Stimulated activated naive CD8-positive, alpha-beta T cell treated with anti-CD3 and anti-CD28 coated beads, Interleukin-15, amount 100 ng/mL, for 72 hours (primary cell): ENCODE results near the gene FER.

Source experiments
- ATAC-seq: fragments of 150-1000 bp; cut with Tn5 transposase; 2 replicates; pipeline ENCODE4 v1.10.0; 2021; ENCODE audit warnings: mild to moderate bottlenecking, moderate library complexity
- DNase-seq, 2 donors: peaks; one replicate each; pipeline ENCODE4 v3.0.0; 2021 to 2022
- H3K27ac Mint-ChIP-seq, 2 donors: one replicate each; pipeline ENCODE4 v1.8.0; 2022; ENCODE audit warnings: mild to moderate bottlenecking in 2 of 2, mixed read lengths in 2 of 2, moderate library complexity in 2 of 2
- H3K27me3 Mint-ChIP-seq: one replicate; pipeline ENCODE4 v1.8.0; 2022; ENCODE audit warnings: mixed read lengths
- H3K4me1 Mint-ChIP-seq: one replicate; pipeline ENCODE4 v1.8.0; 2022; ENCODE audit warnings: mild to moderate bottlenecking, mixed read lengths
- H3K4me3 Mint-ChIP-seq, 2 donors: one replicate each; pipeline ENCODE4 v1.8.0; 2022; ENCODE audit warnings: mild to moderate bottlenecking in 2 of 2, mixed read lengths in 2 of 2, moderate library complexity in 1 of 2
- H3K9me3 Mint-ChIP-seq, 2 donors: one replicate each; pipeline ENCODE4 v1.8.0; 2022; ENCODE audit warnings: mixed read lengths in 2 of 2

The FER gene

DNA sequence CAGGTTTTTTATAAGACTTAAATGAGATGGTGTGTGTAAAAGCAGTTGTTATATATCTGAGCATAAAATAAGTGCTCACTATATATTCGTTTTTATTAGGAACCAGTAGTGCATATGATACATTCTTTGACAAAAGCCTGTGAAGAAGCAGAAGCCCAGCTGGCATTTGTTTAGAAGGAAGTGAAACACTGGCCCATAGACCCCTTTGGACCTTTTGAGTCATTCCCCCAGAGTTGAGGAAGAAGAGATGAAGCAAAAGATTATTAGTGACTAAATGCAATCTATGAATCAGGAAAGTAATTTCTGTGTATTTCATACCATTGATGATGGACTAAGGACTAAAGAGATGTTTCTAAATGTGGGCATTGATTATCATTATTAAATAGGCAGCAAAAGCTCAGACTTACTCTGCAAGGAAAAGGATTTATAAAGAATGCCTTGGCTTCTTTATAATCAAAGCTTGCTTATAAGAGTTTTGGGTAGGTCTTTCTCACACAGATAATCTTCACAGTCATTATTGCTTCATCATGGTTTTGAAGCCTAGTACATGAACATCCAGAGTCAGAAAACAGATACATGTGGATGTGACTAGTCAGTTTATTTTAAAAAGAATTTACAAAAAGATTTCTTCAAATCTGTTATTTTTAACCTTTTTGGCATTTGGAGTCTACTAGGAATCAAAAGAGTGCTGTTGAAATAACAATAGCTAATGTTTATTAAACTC is 16.9 kb upstream of the FER start:
- ATAC-seq (no peak), DNase-seq (no peak)
- peaks cover 38% of the 10 kb centered on the region for H3K4me1 Mint-ChIP-seq
- H3K4me3 Mint-ChIP-seq, result no peak overlapping the region
- H3K27me3 Mint-ChIP-seq, result peaks cover 61% of the 10 kb centered on the region
- H3K9me3 Mint-ChIP-seq, result no peaks in the 10 kb centered on the region
- no peak overlapping the region for H3K27ac Mint-ChIP-seq

DNA sequence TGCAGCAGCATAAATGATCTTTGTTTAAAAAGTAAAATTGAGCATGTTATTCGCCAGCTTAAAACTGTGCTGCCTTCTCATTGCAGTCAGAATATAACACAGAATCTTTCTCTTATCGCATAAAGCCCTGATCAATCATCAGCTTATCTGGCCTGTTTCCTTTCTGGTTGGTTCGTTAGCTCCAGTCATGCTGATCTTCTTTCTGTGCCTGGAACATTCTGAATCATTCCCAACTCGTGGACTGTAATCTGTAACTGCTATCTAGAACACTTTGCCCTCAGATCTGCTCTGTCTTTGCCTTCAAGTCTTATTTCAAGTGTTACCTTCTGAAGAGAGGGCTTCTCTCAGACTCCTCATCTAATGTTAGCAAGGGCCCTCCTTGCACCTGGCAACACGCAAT is 11.9 kb upstream of the FER start:
- Mint-ChIP-seq H3K27ac (no peak overlapping the region), H3K4me1 (peaks cover under 1% of the 10 kb centered on the region), H3K4me3 (no peak overlapping the region), H3K27me3 (peaks cover 32% of the 10 kb centered on the region), H3K9me3 (no peaks in the 10 kb centered on the region)
- no peak for DNase-seq
- ATAC-seq, result no peak

DNA sequence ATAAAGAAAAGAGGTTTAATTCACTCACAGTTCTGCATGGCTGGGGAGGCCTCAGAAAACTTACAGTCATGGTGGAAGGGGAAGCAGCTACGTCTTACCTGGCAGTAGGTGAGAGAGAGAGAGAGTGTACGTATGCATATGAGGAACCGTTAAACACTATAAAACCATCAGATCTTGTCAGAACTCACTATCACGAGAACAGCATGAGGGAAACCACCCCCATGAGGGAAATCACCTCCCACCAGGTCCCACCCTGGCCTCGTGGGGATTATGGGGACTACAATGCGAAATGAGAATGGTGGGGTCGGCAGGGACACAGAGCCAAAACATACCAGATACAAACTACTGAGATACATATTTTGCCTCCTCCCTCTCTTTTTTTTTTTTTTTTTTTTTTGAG is 10.8 kb upstream of the FER start:
- peaks cover 40% of the 10 kb centered on the region for H3K27me3 Mint-ChIP-seq
- DNase-seq, result no peak
- H3K27ac Mint-ChIP-seq, result no peak overlapping the region
- no peaks in the 10 kb centered on the region for H3K9me3 Mint-ChIP-seq
- H3K4me1 Mint-ChIP-seq, result no peaks in the 10 kb centered on the region
- H3K4me3 Mint-ChIP-seq, result no peak overlapping the region
- ATAC-seq, result no peak

DNA sequence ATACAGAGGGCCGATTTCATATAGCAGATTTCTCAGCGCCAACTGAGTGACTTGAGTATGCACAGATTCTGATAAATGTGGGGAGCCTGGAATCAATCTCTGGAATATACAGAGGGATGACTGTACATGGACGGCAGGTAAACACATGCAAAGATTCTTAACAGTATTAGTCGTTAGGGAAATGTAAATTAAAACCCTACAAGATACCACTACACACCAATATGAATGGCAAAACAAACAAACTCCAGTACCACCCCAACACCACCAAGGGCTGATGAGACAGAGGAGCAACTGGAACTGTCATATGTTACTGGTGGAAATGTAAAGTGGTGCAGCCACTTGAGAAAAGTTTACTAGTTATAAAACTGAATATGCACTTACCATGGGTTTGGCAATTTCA is 8.3 kb upstream of the FER start:
- Mint-ChIP-seq H3K27ac (no peak overlapping the region), H3K9me3 (no peaks in the 10 kb centered on the region), H3K4me1 (no peaks in the 10 kb centered on the region), H3K27me3 (peaks cover 33% of the 10 kb centered on the region), H3K4me3 (no peak overlapping the region)
- no peak for ATAC-seq
- no peak for DNase-seq

DNA sequence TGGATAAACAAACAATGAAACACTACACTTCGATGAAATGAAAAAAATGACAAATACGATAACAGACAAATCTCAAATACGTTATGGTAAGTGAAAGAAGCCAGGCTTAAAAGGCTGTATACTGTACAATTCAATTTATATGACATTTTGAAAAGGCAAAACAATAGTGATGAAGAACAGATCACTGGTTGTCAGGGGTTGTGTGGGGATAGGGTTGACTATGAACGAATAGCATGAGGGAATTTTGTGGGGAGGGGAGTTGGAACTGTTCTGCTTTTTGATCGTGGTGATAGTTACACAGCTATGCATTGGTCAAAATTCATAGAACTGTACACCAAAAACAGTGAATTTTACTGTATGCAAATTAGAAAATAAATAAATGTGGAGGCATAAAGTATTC is 7.8 kb upstream of the FER start:
- H3K9me3 Mint-ChIP-seq, result no peaks in the 10 kb centered on the region
- peaks cover 36% of the 10 kb centered on the region for H3K27me3 Mint-ChIP-seq
- no peak overlapping the region for H3K4me3 Mint-ChIP-seq
- H3K4me1 Mint-ChIP-seq, result no peaks in the 10 kb centered on the region
- no peak for ATAC-seq
- DNase-seq, result no peak
- no peak overlapping the region for H3K27ac Mint-ChIP-seq

DNA sequence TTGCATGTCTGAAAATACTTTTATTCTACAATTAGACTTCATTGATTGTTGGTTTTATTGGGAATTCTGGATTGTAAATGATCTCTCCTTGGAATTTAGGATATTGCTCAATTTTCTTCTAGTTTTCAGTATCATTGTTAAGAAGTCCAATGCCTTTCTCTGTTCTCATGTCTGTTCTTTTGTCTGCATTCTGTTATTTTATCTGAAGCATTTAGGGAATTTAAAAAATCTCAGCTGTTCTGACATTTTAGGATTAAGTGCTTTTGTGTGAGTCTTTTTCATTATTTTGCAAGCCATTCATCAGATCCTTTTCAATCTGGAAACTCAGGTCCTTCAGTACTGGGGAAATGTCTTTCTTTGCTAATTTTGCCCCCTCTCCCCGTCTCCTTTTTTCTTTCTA is 4.4 kb upstream of the FER start:
- peaks cover 22% of the 10 kb centered on the region for H3K4me1 Mint-ChIP-seq
- H3K9me3 Mint-ChIP-seq, result no peaks in the 10 kb centered on the region
- no peak overlapping the region for H3K4me3 Mint-ChIP-seq
- no peak for DNase-seq
- peaks cover 33% of the 10 kb centered on the region for H3K27me3 Mint-ChIP-seq
- H3K27ac Mint-ChIP-seq, result no peak overlapping the region
- ATAC-seq, result no peak

DNA sequence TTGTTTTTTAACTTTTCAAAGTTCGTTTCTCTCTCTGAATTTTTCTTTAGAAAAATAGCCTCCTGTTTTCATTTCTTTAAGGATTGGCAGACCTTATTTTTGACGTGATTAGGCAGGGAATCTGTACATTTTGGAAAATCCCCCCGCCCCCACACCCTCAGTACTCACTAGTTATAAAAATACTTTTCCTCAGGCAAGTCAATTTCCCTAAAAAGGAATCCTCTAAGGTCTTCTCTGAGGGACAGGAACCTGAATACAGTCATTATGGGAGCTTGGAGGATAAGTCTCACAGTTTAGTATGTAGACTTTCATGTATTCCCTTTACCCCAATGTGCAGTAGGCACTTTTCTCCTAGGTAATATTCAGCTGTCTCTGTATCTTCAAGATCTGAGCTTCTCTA is 3.9 kb upstream of the FER start:
- H3K27ac Mint-ChIP-seq, result no peak overlapping the region
- H3K9me3 Mint-ChIP-seq, result no peaks in the 10 kb centered on the region
- H3K4me3 Mint-ChIP-seq, result no peak overlapping the region
- no peak for ATAC-seq
- DNase-seq, result no peak
- peaks cover 22% of the 10 kb centered on the region for H3K4me1 Mint-ChIP-seq
- H3K27me3 Mint-ChIP-seq, result peaks cover 33% of the 10 kb centered on the region

DNA sequence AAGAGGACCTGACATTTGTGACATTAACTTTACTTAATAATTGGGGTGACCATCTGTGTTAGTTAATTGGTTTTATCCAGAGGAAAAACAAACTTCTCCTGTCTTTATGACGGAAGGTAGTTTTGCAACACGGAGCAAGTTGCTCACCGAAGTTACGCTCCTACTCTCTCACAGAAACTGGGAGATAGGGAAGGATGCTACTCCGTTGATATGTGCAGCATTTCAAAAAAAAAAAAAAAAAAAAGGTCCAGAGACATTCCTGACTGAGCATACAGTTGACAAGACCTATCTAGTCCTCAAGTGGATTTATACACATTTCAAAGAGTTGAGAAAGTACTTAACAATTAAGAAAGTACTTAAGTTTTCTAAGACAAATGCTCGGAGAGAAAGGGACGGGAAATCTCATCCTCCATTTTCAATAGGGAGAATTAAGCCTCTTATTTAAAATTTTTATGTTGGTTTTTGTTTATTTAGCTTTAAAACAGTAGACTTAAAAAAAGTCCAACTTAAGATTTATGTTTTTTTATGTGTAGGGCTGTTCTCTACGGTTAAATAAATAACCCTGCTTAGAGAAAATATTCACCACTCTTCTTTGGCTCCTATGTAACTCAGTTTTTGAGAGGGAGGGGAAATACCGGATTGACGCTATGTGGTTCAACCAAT is 455 bp upstream of the FER start:
- peak overlapping the region; percentile 85 to 90 for H3K4me3 Mint-ChIP-seq
- H3K9me3 Mint-ChIP-seq, result no peaks in the 10 kb centered on the region
- no peak for DNase-seq
- H3K27ac Mint-ChIP-seq, result peak overlapping the region; percentile 99
- ATAC-seq, result no peak
- peaks cover 25% of the 10 kb centered on the region for H3K4me1 Mint-ChIP-seq
- peaks cover 20% of the 10 kb centered on the region for H3K27me3 Mint-ChIP-seq

DNA sequence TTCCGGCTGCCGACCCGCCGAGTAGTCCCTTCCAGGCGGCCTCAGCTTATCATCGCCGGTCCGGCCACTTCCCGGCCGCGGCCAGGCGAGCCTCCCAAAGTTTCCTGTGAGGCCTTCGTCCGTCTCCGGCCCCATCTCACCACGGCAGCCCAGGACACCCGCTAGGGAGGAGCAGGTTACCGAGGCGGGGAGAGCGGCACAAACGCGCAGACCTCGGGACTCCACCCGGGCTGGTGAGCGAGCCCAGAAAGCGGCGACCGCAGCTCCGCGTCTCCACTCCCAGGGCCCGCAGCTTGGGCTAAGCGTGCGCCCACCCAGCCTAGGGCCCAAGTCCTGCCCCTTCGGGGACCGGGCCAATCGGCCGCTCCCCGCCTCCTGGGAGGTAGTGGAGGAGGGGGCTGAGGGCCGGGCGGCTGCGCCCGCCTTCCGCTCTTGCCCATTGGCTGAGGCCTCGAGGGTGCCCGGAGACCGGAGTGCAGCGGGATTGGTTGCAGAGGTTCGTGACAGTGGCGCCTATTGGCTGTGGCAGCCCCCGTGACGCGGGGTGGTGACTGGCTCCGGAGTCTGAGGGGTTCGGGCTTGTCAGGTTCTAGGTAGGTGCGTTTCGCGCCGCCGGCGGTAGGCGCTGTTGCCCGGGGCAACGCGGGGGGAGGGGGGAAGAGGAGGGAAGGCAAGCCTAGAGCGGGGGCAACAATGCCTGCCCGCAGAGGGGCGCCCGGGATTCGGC is 867 bp downstream of the FER start:
- DNase-seq, result peak; percentile 97 to 98
- no peaks in the 10 kb centered on the region for H3K9me3 Mint-ChIP-seq
- H3K27ac Mint-ChIP-seq, result peak overlapping the region; percentile 99
- peak overlapping the region; percentile 85 to 90 for H3K4me3 Mint-ChIP-seq
- H3K27me3 Mint-ChIP-seq, result peaks cover 14% of the 10 kb centered on the region
- peak; percentile 97 for ATAC-seq
- H3K4me1 Mint-ChIP-seq, result peaks cover 29% of the 10 kb centered on the region

DNA sequence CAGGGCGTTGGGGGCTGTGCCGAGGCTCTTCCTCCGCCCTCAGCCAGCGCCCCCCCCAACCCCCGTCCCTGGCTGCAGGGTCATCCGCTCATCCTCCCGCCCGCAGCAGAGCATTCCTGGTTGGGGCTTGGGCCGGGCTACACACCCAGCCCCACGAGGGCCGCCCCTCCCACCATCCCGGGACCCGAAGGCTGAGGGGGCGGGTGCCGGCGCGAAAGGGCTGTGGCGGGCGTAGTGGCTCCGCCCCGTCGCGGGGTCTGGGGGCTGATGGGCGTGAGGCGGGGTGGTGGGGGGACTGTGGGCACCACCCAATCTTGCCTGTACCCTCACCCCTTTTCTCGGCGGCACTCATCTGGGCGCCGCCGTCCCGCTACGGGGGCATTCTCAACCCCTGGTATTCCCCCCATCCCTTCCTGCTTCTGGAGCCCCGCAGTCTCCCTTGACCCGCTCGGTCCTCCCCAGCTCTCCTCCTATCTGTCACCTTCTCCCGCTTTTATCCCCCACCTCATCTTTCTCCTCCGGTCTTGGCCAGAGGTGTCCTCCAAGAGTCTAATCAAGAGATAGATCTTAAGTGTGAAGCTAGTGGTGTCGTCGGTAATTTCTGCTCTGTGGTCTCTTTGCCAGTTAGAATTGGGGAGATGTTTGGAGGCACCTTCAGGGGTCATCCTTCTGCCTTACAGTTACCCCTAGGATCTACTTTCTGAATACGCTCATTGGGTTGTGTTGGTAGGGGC is 1.6 kb downstream of the FER start:
- ATAC-seq, result peak; percentile 35
- DNase-seq, result no peak
- peak overlapping the region; percentile 85 to 93 for H3K27ac Mint-ChIP-seq

DNA sequence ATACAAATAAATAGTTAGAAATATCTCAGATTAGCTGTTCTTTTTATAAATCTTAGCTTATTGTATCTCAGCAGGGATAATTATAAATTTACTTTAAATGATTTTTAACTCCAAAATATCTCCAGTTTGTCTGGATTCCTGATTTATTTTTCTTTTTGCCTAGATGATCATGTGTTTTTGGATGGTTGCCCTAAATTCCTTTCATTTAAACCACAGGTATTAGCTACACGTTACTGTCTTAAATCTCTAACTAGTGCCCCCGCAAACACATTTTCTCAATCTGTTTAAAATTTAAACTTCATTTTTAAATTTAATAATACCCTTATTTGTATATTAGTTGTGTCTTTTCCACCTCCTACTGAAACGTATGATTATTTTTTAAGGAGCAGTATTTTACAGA is 5.6 kb downstream of the FER start:
- peaks cover 13% of the 10 kb centered on the region for H3K4me1 Mint-ChIP-seq
- ATAC-seq, result no peak
- H3K27me3 Mint-ChIP-seq, result no peaks in the 10 kb centered on the region
- H3K4me3 Mint-ChIP-seq, result no peak overlapping the region
- no peak for DNase-seq
- H3K27ac Mint-ChIP-seq, result no peak overlapping the region
- H3K9me3 Mint-ChIP-seq, result no peaks in the 10 kb centered on the region

More for the DNA sequence above, 1.6 kb downstream of the FER start:
- peak overlapping the region; percentile 85 to 90 for H3K4me3 Mint-ChIP-seq
- peaks cover 35% of the 10 kb centered on the region for H3K4me1 Mint-ChIP-seq
- no peaks in the 10 kb centered on the region for H3K9me3 Mint-ChIP-seq
- H3K27me3 Mint-ChIP-seq, result peaks cover 11% of the 10 kb centered on the region

DNA sequence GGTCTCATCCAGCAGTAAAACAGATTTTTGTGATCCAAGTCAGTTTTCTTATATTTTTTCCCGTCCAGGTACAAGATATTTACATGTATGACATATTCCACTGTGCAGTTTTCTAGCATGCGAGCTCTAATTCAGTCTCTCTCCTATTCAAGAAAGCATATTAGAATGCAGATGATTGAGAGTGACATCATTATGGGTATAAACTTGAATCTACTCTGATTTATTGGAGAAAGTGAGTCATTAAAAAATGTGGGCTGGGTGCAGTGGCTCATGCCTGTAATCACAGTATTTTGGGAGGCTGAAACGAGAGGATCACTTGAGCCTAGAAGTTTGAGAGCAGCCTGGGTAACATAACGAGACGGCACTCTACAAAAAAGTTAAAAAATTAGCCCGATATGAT is 6.2 kb downstream of the FER start:
- no peak for DNase-seq
- Mint-ChIP-seq H3K4me3 (no peak overlapping the region), H3K27ac (no peak overlapping the region), H3K27me3 (no peaks in the 10 kb centered on the region), H3K4me1 (peaks cover 13% of the 10 kb centered on the region), H3K9me3 (no peaks in the 10 kb centered on the region)
- no peak for ATAC-seq

DNA sequence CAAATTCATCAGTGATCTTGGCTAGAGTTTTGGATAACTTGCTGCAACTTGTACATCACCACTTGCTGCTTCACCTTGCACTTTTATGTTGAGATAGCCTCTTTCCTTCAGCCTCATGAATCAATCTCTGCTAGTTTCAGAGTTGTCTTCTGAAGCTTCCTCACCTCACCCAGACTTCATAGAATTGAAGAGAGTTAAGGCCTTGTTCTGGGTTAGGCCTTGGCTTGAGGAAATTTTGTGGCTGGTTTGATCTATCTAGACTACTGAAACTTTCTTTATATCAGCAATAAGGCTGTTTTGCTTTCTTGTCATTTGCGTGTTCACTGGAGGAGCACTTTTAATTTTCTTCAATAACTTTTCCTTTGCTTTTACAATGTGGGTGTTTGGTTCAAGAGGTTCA is 12.8 kb downstream of the FER start:
- Mint-ChIP-seq H3K27ac (no peak overlapping the region), H3K27me3 (no peaks in the 10 kb centered on the region), H3K9me3 (peaks cover 0 to 6% of the 10 kb centered on the region in 2 donors), H3K4me3 (no peak overlapping the region), H3K4me1 (peaks cover 29% of the 10 kb centered on the region)
- ATAC-seq, result no peak
- no peak for DNase-seq

DNA sequence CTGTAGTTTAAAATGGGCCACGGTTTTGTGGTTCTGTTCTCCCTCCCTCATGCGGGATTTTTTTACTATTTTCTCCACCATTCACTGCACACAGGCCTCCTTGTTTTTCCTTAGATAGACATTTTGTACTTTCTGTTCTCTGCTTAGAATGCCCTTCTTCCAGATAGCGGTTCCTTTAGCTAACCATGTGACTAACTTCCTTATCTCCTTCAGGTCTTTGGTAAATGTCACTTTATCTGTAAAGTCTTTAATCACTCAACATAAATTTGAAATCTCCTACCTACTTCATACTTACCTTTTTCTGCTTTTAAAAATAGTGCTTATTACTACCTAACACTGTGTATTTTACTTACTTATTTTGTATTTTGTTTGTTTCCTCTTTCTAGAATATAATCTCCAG is 15.0 kb downstream of the FER start:
- H3K4me3 Mint-ChIP-seq, result no peak overlapping the region
- peaks cover 0 to 6% of the 10 kb centered on the region in 2 donors for H3K9me3 Mint-ChIP-seq
- H3K27ac Mint-ChIP-seq, result peak overlapping the region in 1 of 2 donors; percentile 25
- DNase-seq (no peak), ATAC-seq (no peak)
- no peaks in the 10 kb centered on the region for H3K27me3 Mint-ChIP-seq
- H3K4me1 Mint-ChIP-seq, result peaks cover 29% of the 10 kb centered on the region

DNA sequence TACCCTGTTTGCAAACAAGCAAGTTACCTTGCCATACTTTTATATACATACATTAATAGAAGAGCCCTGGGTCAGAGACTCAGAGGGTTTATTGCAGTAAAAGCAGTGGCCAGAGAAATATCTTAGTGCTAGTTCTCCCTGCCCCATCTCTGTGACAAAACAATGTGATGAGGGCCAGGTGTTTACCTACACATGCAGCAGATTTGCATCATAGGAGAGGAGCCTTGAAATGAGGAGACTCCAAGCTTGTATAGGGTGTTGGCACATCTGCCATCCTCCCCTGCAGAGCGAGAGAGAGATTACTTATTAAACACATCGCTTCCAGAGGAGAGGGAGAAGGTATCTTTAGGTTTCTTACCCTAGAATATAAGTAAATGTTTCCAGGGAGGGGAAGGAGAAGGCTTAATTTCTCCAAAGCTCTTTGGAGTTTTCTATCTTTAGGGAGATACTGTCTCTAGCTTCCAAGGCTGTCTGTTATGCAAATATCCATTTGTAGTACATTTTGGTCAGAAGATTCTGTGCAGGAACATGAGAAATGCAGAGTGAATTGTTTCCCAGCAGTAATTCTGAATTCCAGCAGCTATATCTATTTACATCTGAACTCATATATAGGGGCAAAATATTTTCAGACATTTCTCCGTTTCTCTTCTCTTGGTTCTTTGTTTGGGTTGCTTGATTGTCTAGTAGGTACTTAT is 15.7 kb downstream of the FER start:
- Mint-ChIP-seq H3K27me3 (no peaks in the 10 kb centered on the region), H3K27ac (no peak overlapping the region), H3K9me3 (peaks cover 0 to 6% of the 10 kb centered on the region in 2 donors), H3K4me3 (no peak overlapping the region), H3K4me1 (peaks cover 29% of the 10 kb centered on the region)
- no peak for DNase-seq
- no peak for ATAC-seq
